Measurements from ENCODE around the gene PRDM16. TPM values are rescaled to one million over a fixed set of nuclear protein-coding genes. Genes with fewer than 3 reads are reported as not detected.

Gene PRDM16
- total RNA-seq, 1 experiment from 2014 or later = 1.4 TPM

- Histone ChIP-seq H3K4me1 (no peaks in the 10 kb centered on the region), H3K27me3 (no peaks in the 10 kb centered on the region), H3K4me3 (no peak overlapping the region), H3K9me3 (replicated peaks) (no peaks in the 10 kb centered on the region), H3K36me3 (no peaks in the 10 kb centered on the region), H3K27ac (no peak overlapping the region)
- DNase-seq = no peak
These were observed 346.5 kb downstream of the PRDM16 start for GRCh38 chr1:3415260-3416090.

- no peaks in the 10 kb centered on the region for H3K27me3 ChIP-seq
- peak in 1 of 2 experiments; percentile 42 for DNase-seq
- H3K4me3 ChIP-seq = no peak overlapping the region
- H3K4me1 ChIP-seq = no peaks in the 10 kb centered on the region
- no peaks in the 10 kb centered on the region for H3K9me3 ChIP-seq (replicated peaks)
- H3K36me3 ChIP-seq = no peaks in the 10 kb centered on the region
- H3K27ac ChIP-seq = no peak overlapping the region
These were observed 348.2 kb downstream of the PRDM16 start for GRCh38 chr1:3417082-3417739.

DNA sequence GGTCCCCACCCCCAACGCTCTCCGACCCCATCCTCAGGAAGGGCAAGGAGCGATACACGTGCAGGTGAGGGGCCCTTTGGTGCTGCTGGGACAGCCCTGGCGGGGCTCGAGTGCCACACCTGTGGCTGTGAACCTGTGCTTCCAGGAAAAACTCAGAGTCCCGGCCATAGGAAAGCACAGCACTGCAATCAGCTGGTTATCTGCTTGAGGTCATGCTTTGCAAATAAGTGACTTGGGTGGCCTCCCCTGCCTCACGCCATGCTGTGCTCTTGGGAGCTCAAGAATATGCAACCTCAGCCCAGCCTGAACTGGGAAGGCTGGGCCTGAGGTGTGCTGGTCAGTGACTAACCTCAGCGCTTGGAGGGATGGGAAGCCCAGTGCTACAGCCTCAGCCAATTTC, 348.9 kb downstream of the PRDM16 start:
- no peaks in the 10 kb centered on the region for H3K27me3 ChIP-seq
- no peak overlapping the region for H3K4me3 ChIP-seq
- no peak overlapping the region for H3K27ac ChIP-seq
- no peaks in the 10 kb centered on the region for H3K36me3 ChIP-seq
- no peak for DNase-seq
- H3K9me3 ChIP-seq (replicated peaks) = no peaks in the 10 kb centered on the region
- no peaks in the 10 kb centered on the region for H3K4me1 ChIP-seq

DNA sequence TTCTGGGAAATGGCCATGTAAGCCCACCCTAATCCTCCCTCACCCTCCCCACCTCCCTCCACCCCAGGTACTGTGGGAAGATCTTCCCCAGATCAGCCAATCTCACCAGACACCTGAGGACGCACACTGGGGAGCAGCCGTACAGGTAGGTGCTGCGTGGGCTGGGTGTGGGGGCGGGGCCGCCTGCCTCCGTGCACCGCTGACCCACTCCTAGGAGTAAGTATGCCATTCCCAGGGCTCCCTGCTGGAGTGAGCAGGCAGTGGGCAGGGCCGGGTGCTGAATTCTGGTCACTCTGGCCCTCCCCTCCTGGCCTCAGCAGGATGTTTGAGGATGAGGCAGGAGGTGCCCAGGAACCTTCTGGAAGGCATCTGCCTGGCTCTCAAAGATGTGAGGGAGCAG, 349.6 kb downstream of the PRDM16 start:
- no peaks in the 10 kb centered on the region for H3K27me3 ChIP-seq
- H3K4me3 ChIP-seq = no peak overlapping the region
- no peaks in the 10 kb centered on the region for H3K9me3 ChIP-seq (replicated peaks)
- H3K27ac ChIP-seq = no peak overlapping the region
- no peaks in the 10 kb centered on the region for H3K4me1 ChIP-seq
- no peak for DNase-seq
- no peaks in the 10 kb centered on the region for H3K36me3 ChIP-seq

- no peaks in the 10 kb centered on the region for H3K9me3 ChIP-seq (replicated peaks)
- no peaks in the 10 kb centered on the region for H3K27me3 ChIP-seq
- no peak overlapping the region for H3K4me3 ChIP-seq
- DNase-seq = peak in 1 of 2 experiments; percentile 31
- H3K27ac ChIP-seq = no peak overlapping the region
- no peaks in the 10 kb centered on the region for H3K36me3 ChIP-seq
- no peaks in the 10 kb centered on the region for H3K4me1 ChIP-seq
These were observed 350.6 kb downstream of the PRDM16 start for GRCh38 chr1:3419415-3420204.

DNA sequence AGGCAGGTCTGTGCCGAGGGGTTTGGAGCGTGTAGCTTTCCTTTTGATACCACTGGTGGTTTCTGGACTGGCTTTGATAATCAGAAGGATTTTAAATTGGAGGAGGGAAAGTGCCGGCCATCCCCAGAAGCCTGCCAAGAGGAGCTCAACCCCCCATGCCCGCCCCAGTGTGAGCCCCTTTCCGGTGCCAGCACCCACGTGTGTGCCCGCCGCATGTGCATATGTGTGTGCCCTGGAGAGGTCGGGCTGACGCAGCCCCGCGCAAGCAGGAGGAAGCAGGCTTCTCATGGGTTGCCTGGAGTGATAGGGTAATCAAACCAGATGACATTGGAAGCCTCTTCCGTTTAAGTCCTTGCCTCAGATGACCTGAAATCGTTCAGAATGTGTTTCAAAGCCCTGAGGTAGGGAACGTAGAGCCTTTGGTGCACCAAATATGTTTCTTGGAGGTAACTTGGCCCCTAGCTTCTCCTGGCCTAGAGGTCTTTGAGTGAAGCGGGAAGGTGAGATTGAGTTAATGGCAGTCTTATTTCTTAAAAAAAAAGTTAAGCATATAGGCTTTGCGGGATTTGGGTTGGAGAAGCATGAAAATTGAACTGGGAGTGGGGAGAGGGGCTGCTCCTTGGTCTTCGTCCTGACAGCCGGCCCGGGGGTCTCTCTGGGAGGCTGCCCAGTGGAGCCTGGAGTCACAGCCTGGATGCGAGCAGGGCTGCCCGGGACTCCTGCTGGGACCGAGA, 351.4 kb downstream of the PRDM16 start:
- H3K27me3 ChIP-seq = no peaks in the 10 kb centered on the region
- H3K27ac ChIP-seq = no peak overlapping the region

GRCh38 chr1:3422638-3423037, 353.6 kb downstream of the PRDM16 start:
- no peaks in the 10 kb centered on the region for H3K36me3 ChIP-seq
- no peaks in the 10 kb centered on the region for H3K27me3 ChIP-seq
- no peak overlapping the region for H3K27ac ChIP-seq
- no peak for DNase-seq
- no peaks in the 10 kb centered on the region for H3K4me1 ChIP-seq
- H3K9me3 ChIP-seq (replicated peaks) = no peaks in the 10 kb centered on the region
- no peak overlapping the region for H3K4me3 ChIP-seq

More for the DNA sequence above, 351.4 kb downstream of the PRDM16 start:
- no peak overlapping the region for H3K4me3 ChIP-seq
- H3K36me3 ChIP-seq = no peaks in the 10 kb centered on the region
- DNase-seq = no peak
- H3K9me3 ChIP-seq (replicated peaks) = no peaks in the 10 kb centered on the region
- no peaks in the 10 kb centered on the region for H3K4me1 ChIP-seq

GRCh38 chr1:3423245-3423829, 354.3 kb downstream of the PRDM16 start:
- Histone ChIP-seq H3K27me3 (no peaks in the 10 kb centered on the region), H3K9me3 (replicated peaks) (no peaks in the 10 kb centered on the region), H3K4me3 (no peak overlapping the region), H3K4me1 (no peaks in the 10 kb centered on the region), H3K27ac (no peak overlapping the region), H3K36me3 (no peaks in the 10 kb centered on the region)
- no peak for DNase-seq

DNA sequence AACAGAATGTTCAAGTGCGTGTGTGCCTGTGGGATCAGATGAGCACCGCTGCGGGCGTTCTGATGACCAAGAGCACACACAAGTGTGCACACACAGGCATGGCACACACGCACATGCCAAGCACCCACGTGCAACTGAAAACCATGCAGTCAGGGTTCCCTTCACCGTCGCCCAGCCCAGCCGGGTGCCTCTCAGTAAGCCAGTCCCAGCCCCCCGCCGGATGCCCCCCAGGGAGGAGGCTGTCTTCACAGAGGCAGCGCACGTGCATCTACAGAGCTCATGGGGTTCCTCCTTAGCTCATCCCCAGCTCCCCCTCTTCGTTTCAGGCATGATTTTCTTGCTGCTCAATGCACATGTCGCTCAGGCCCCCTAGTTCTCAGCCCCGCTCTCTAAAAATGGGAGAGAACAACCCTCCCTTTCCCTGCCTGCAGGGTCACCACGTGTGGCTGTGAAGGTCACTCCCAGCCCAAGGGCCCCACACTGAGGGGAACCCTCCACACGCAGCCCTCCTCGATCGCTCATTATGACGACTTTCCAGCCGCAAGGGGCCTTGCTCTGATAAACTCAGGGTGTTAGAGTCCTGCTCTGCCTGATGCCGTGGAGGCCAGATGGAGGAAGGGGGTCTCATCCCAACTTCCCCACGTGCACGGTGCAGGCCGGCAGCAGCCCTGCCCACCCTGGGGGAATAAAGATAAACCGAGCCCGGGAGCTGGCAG, 355.1 kb downstream of the PRDM16 start:
- no peaks in the 10 kb centered on the region for H3K4me1 ChIP-seq
- H3K9me3 ChIP-seq (replicated peaks) = no peaks in the 10 kb centered on the region
- no peak overlapping the region for H3K27ac ChIP-seq
- H3K36me3 ChIP-seq = no peaks in the 10 kb centered on the region
- no peak overlapping the region for H3K4me3 ChIP-seq
- DNase-seq = no peak
- H3K27me3 ChIP-seq = no peaks in the 10 kb centered on the region

- no peaks in the 10 kb centered on the region for H3K27me3 ChIP-seq
- no peak overlapping the region for H3K4me3 ChIP-seq
- H3K27ac ChIP-seq = no peak overlapping the region
- no peaks in the 10 kb centered on the region for H3K9me3 ChIP-seq (replicated peaks)
- no peaks in the 10 kb centered on the region for H3K36me3 ChIP-seq
- no peak for DNase-seq
- no peaks in the 10 kb centered on the region for H3K4me1 ChIP-seq
These were observed 356.6 kb downstream of the PRDM16 start for GRCh38 chr1:3425486-3426215.

DNA sequence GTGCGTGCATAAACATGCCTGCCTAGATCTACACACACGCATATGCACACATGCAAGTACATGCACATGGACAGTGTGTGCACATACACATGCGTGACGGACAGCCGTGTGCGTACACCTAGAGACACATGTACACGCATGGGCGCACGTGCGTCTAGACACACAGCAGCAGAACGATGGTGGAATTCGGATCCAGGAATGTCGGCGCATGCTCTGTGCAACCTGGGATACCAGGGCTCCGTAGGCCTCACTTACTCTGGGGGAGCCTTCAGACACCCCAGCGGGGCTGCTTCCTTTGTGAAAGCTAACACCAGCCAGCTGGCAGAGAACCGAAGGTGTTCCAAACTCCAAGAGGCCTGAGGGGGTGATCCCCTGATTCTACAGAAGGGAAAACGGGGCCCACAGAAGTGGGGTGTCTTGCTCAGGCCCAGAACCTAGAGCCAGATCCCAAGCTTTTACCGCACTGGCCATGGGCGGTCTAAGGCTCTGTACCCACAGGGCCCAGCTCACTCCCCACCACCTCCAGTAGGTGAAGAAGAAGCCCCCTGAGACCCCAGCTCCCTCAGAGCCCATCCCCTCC, 358.0 kb downstream of the PRDM16 start:
- Histone ChIP-seq H3K36me3 (no peaks in the 10 kb centered on the region), H3K4me1 (no peaks in the 10 kb centered on the region), H3K27ac (no peak overlapping the region), H3K9me3 (replicated peaks) (no peaks in the 10 kb centered on the region), H3K27me3 (no peaks in the 10 kb centered on the region), H3K4me3 (no peak overlapping the region)
- no peak for DNase-seq

DNA sequence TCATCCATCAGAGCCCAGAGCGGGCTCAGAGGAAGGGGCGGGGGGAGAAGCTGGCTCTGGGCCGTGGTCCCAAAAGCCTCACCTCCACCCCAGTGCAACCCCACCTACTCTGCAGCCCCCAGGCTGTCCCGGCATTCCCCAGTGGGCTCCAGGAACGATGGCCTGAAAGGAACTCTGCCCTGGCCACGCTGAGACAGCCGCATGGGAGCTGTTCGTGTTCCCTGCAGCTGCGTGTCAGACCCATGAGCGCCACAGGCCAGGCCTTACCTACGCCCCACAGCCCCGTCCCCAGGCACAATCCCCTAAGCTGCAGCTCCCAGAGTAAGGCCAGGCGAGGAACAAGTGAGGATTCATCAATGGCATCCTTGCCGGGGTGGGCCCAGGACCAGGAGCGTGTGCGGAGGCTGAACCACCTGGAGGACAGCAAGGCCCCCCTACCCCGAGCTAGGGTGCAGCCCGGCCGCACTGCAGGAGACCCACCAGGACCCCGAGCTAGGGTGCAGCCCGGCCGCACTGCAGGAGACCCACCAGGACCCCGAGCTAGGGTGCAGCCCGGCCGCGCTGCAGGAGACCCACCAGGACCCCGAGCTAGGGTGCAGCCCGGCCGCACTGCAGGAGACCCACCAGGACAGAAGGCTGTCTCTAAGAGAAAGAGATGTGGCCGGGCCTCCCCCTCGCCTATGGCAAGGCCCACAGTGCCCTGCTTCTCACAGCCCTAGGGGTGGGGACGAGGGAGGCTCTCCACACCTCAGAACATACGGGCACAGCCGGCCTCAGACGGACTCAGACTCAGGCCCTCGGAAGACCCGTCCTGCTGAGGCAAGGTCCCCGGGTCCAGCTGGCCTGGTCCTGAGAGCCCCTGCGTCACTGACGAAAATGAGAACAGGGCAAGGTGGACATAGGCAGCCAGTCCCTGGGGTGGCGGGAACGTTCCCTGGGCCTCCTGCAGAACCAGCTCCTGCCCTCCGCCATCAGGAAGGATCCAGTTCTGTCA, 359.0 kb downstream of the PRDM16 start:
- H3K4me3 ChIP-seq = no peak overlapping the region
- no peaks in the 10 kb centered on the region for H3K36me3 ChIP-seq
- H3K27ac ChIP-seq = no peak overlapping the region
- H3K9me3 ChIP-seq (replicated peaks) = no peaks in the 10 kb centered on the region
- H3K4me1 ChIP-seq = no peaks in the 10 kb centered on the region
- DNase-seq = no peak
- H3K27me3 ChIP-seq = no peaks in the 10 kb centered on the region; the same call in 1 of the 2 replicates
